ENCODE results near the gene MYOC. TPM values are rescaled to one million over a fixed set of nuclear protein-coding genes. Genes with fewer than 3 reads are reported as not detected.
"Not testable (repeated sequence)": the region's sequence is repeated elsewhere in the genome, so short reads cannot be mapped to it uniquely, and the experiment has no call there.

The MYOC gene
- total RNA-seq = not detected in 2 replicates

GRCh38 chr1:171652234-171652822 is at the start of gene MYOC:
Gene MYOC, minus strand, starts transcription at chr1:171652688. Its CDS starts 77 bp downstream, at chr1:171652611.
- DNase-seq (ENCODE audit: low read depth, low spot score) = no peak

GRCh38 chr1:171699531-171699930 is 47.0 kb upstream of the MYOC start:
- DNase-seq (ENCODE audit: low read depth, low spot score) = no peak

- not testable (repeated sequence) for DNase-seq (ENCODE audit: low read depth, low spot score)
These were observed 43.3 kb upstream of the MYOC start for GRCh38 chr1:171695772-171696171.

- DNase-seq (ENCODE audit: low read depth, low spot score) = not testable (repeated sequence)
These were observed 41.1 kb upstream of the MYOC start for GRCh38 chr1:171693541-171693940.

GRCh38 chr1:171683870-171684269 is 31.4 kb upstream of the MYOC start:
- no peak for DNase-seq (ENCODE audit: low read depth, low spot score)

- no peak for DNase-seq (ENCODE audit: low read depth, low spot score)
These were observed 27.9 kb upstream of the MYOC start for GRCh38 chr1:171680339-171680738.

- no peak for DNase-seq (ENCODE audit: low read depth, low spot score)
These were observed 24.3 kb upstream of the MYOC start for GRCh38 chr1:171676823-171677222.

GRCh38 chr1:171674431-171675405 is 22.2 kb upstream of the MYOC start:
- no peak for DNase-seq (ENCODE audit: low read depth, low spot score)

- DNase-seq (ENCODE audit: low read depth, low spot score) = no peak
These were observed 18.3 kb upstream of the MYOC start for GRCh38 chr1:171670739-171671138.

- DNase-seq (ENCODE audit: low read depth, low spot score) = no peak
These were observed 15.9 kb upstream of the MYOC start for GRCh38 chr1:171668372-171668771.

GRCh38 chr1:171666114-171666769 is 13.8 kb upstream of the MYOC start:
- DNase-seq (ENCODE audit: low read depth, low spot score) = no peak

GRCh38 chr1:171664976-171665375 is 12.5 kb upstream of the MYOC start:
- DNase-seq (ENCODE audit: low read depth, low spot score) = no peak

- DNase-seq (ENCODE audit: low read depth, low spot score) = no peak
These were observed 11.5 kb upstream of the MYOC start for GRCh38 chr1:171663854-171664575.

GRCh38 chr1:171663036-171663853 is 10.8 kb upstream of the MYOC start:
- no peak for DNase-seq (ENCODE audit: low read depth, low spot score)

- no peak for DNase-seq (ENCODE audit: low read depth, low spot score)
These were observed 8.7 kb upstream of the MYOC start for GRCh38 chr1:171661076-171661650.

GRCh38 chr1:171656206-171656605 is 3.7 kb upstream of the MYOC start:
- DNase-seq (ENCODE audit: low read depth, low spot score) = not testable (repeated sequence)

- no peak for DNase-seq (ENCODE audit: low read depth, low spot score)
These were observed 3.2 kb upstream of the MYOC start for GRCh38 chr1:171655746-171656116.

- DNase-seq (ENCODE audit: low read depth, low spot score) = peak; percentile 51
These were observed 2.7 kb upstream of the MYOC start for GRCh38 chr1:171654942-171655745.

- DNase-seq (ENCODE audit: low read depth, low spot score) = no peak
These were observed 1.9 kb upstream of the MYOC start for GRCh38 chr1:171654201-171654941.
